WTC11 (cell line): ENCODE data around the gene PGGHG. TPM values are rescaled to one million over a fixed set of nuclear protein-coding genes. Genes with fewer than 3 reads are reported as not detected.

Source experiments
- ATAC-seq: fragments of 200-7000 bp; cut with Tn5 transposase; 2 replicates; pipeline ENCODE4 v1.10.0; 2021; ENCODE audit warnings: mild to moderate bottlenecking, moderate library complexity
- CTCF ChIA-PET: fragments of 300-600 bp; sonication (Branson Sonifier 250); formaldehyde crosslinking; loops from one replicate; lab custom pipeline; 2021; ENCODE audit warnings: antibody characterized with exemption; lab: Charles Lee
- POLR2A ChIA-PET: fragments of 350-600 bp; sonication (Branson Sonifier 250); formaldehyde crosslinking; loops from one replicate; lab custom pipeline; 2021; ENCODE audit warnings: antibody characterized with exemption; lab: Charles Lee
- DNase-seq: peaks from one replicate; pipeline ENCODE4 v3.0.0; 2021; ENCODE audit warnings: low spot score
- H3K27ac Mint-ChIP-seq: 2 replicates; pipeline ENCODE4 v1.8.0; 2021; ENCODE audit warnings: mixed read lengths
- H3K27me3 Mint-ChIP-seq: 2 replicates; pipeline ENCODE4 v1.8.0; 2021; ENCODE audit warnings: low read depth, mild to moderate bottlenecking, moderate library complexity, mixed read lengths
- H3K36me3 Mint-ChIP-seq: 2 replicates; pipeline ENCODE4 v1.8.0; 2021; ENCODE audit warnings: mixed read lengths
- H3K4me1 Mint-ChIP-seq: 2 replicates; pipeline ENCODE4 v1.8.0; 2022; ENCODE audit warnings: mixed read lengths
- H3K4me3 Mint-ChIP-seq: 2 replicates; pipeline ENCODE4 v1.8.0; 2021; ENCODE audit warnings: mild to moderate bottlenecking, moderate library complexity, mixed read lengths
- H3K9me3 Mint-ChIP-seq: 2 replicates; pipeline ENCODE4 v1.8.0; 2021; ENCODE audit warnings: mixed read lengths
- AR ChIP-seq: fragments of 250-450 bp; sonication (Bioruptor Pico); IDR thresholded peaks from 2 replicates; pipeline ENCODE4 v1.9.0; 2021; ENCODE audit warnings: mild to moderate bottlenecking
- ELF4 ChIP-seq: sonication (generic); formaldehyde crosslinking; IDR thresholded peaks from 2 replicates; pipeline ENCODE4 v1.8.1; 2022; ENCODE audit warnings: low read depth, mild to moderate bottlenecking, moderate library complexity, missing genetic modification reagents
- ETV6 ChIP-seq: sonication (generic); formaldehyde crosslinking; IDR thresholded peaks from 2 replicates; pipeline ENCODE4 v1.8.1; 2022; ENCODE audit warnings: mild to moderate bottlenecking, missing genetic modification reagents
- FOXP4 ChIP-seq: sonication (generic); formaldehyde crosslinking; IDR thresholded peaks from 2 replicates; pipeline ENCODE4 v1.8.0; 2022; ENCODE audit warnings: mild to moderate bottlenecking, missing genetic modification reagents
- NFATC4 ChIP-seq: fragments of 250-450 bp; sonication (Bioruptor Pico); IDR thresholded peaks from 2 replicates; pipeline ENCODE4 v1.9.0; 2021; ENCODE audit warnings: mild to moderate bottlenecking
- NR1H2 ChIP-seq: sonication (generic); formaldehyde crosslinking; IDR thresholded peaks from 2 replicates; pipeline ENCODE4 v1.9.0; 2021; ENCODE audit warnings: mild to moderate bottlenecking, moderate library complexity, missing genetic modification reagents
- OVOL2 ChIP-seq: fragments of 250-450 bp; sonication (Bioruptor Pico); IDR thresholded peaks from 2 replicates; pipeline ENCODE4 v1.9.0; 2021; ENCODE audit warnings: mild to moderate bottlenecking, borderline replicate concordance
- RELA ChIP-seq: sonication (generic); formaldehyde crosslinking; IDR thresholded peaks from 2 replicates; pipeline ENCODE4 v1.8.1; 2022; ENCODE audit warnings: missing genetic modification reagents, mild to moderate bottlenecking, borderline replicate concordance
- TEAD1 ChIP-seq: sonication (generic); formaldehyde crosslinking; IDR thresholded peaks from 2 replicates; pipeline ENCODE4 v1.8.0; 2022; ENCODE audit warnings: mild to moderate bottlenecking, missing genetic modification reagents
- USF2 ChIP-seq: sonication (generic); formaldehyde crosslinking; IDR thresholded peaks from 2 replicates; pipeline ENCODE4 v1.8.1; 2023; ENCODE audit warnings: mild to moderate bottlenecking, missing genetic modification reagents, moderate library complexity
- ZNF121 ChIP-seq: sonication (generic); formaldehyde crosslinking; IDR thresholded peaks from 2 replicates; pipeline ENCODE4 v1.8.0; 2023; ENCODE audit warnings: missing genetic modification reagents
- ZNF138 ChIP-seq: sonication (generic); formaldehyde crosslinking; conservative IDR thresholded peaks from 2 replicates; pipeline ENCODE4 v1.8.1; 2022; ENCODE audit warnings: mild to moderate bottlenecking, moderate library complexity, missing genetic modification reagents
- ZNF281 ChIP-seq: sonication (generic); formaldehyde crosslinking; IDR thresholded peaks from 2 replicates; pipeline ENCODE4 v1.8.0; 2023; ENCODE audit warnings: mild to moderate bottlenecking, missing genetic modification reagents
- ZNF416 ChIP-seq: fragments of 250-450 bp; sonication (Bioruptor Pico); IDR thresholded peaks from 2 replicates; pipeline ENCODE4 v1.9.0; 2021; ENCODE audit warnings: mild to moderate bottlenecking, inconsistent platforms
- total RNA-seq: library from RNA; stranded (reverse); gene quantifications from 3 replicates; pipeline ENCODE4 v1.2.3, GENCODE V29; 2021

The PGGHG gene
- total RNA-seq, 1 experiment from 2014 or later = 74.9 TPM

- TF ChIP-seq ZNF281 (CRISPR knock-in tag) = no peak
- TF ChIP-seq OVOL2 (CRISPR knock-in tag) = no peak
These were observed 7.5 kb downstream of the PGGHG start (continued) for GRCh38 chr11:296171-297050.

GRCh38 chr11:297051-297585 is 8.2 kb downstream of the PGGHG start:
- no peaks in the 10 kb centered on the region for H3K27me3 Mint-ChIP-seq
- ChIA-PET POLR2A (no interaction called here), CTCF (no interaction called here)
- TF ChIP-seq ELF4 = no peak
- TF ChIP-seq ZNF416 (CRISPR knock-in tag) = no peak
- no peak for TF ChIP-seq USF2
- no peak for TF ChIP-seq RELA (CRISPR knock-in tag)
- TF ChIP-seq TEAD1 (CRISPR knock-in tag) = no peak
- no peak for TF ChIP-seq ZNF121 (CRISPR knock-in tag)
- TF ChIP-seq AR (CRISPR knock-in tag) = no peak
- TF ChIP-seq FOXP4 = no peak
- TF ChIP-seq NFATC4 (CRISPR knock-in tag) = no peak
- TF ChIP-seq ETV6 = no peak
- TF ChIP-seq NR1H2 (CRISPR knock-in tag) = no peak
- no peak for TF ChIP-seq OVOL2 (CRISPR knock-in tag)
- no peak for TF ChIP-seq ZNF138 (CRISPR knock-in tag)
- peaks cover 28% of the 10 kb centered on the region for H3K4me1 Mint-ChIP-seq
- H3K27ac Mint-ChIP-seq = peak overlapping the region; percentile 96
- DNase-seq = peak; percentile 16
- ATAC-seq = no peak
- no peak overlapping the region for H3K4me3 Mint-ChIP-seq
- peaks cover 9% of the 10 kb centered on the region; the same call in 1 of the 2 replicates for H3K36me3 Mint-ChIP-seq
- no peaks in the 10 kb centered on the region for H3K9me3 Mint-ChIP-seq
